GM18511 (cell line): ENCODE measurements around the gene NFX1.
"Not testable (repeated sequence)": the region's sequence is repeated elsewhere in the genome, so short reads cannot be mapped to it uniquely, and the experiment has no call there.

Experiments
- ATAC-seq: cut with Tn5 transposase; IDR thresholded peaks from one replicate; pipeline ENCODE4 v1.9.1; 2021; ENCODE audit warnings: mild to moderate bottlenecking, moderate library complexity; ENCODE audit not compliant: unreplicated experiment

Gene NFX1

DNA sequence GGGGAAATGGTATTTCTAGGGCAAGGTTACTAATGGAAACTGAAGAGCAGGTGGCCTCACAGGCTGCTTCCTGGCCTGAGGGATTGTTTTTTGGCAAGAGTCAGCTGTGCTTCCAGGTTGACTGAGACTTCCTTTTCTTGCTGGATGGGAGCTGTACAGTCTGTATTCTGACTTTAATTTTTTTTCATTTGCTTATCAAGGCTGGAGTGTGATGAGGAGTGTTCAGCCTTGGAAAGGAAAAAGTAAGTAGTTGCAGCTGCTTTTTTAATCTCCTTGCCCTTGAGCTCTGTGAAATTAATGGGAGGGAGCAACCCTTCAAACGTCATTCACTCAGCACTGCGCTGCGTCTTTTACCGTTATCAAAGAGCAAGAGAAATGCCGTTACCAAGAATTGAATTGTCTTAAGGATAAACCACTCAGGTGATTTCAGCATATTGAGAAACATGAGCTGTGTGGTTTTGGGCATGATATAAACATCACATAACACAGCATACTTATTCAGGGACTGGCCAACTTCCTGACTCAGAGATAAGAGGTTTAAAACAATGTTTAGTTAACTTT lies 64.4 kb downstream of the NFX1 start:
- no peak for ATAC-seq

DNA sequence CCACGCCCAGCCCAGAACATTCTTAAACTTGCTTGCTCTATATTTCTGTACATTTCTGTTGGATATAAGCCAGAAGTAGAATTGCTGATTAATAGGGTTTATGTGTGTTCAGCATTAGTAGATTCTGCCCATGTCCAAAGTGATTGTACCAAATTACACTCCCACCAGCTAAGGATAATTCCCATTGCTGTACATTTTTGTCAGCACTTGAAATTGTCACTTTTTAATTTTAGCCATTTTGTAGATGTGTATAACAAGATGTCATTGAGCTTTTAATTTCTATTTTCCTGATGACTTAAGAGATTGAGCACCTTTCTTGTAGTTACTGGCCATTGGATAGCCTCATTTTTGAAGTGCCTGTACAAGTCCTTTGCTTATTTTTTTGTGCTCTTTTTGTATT lies 65.6 kb downstream of the NFX1 start:
- ATAC-seq, result no peak

DNA sequence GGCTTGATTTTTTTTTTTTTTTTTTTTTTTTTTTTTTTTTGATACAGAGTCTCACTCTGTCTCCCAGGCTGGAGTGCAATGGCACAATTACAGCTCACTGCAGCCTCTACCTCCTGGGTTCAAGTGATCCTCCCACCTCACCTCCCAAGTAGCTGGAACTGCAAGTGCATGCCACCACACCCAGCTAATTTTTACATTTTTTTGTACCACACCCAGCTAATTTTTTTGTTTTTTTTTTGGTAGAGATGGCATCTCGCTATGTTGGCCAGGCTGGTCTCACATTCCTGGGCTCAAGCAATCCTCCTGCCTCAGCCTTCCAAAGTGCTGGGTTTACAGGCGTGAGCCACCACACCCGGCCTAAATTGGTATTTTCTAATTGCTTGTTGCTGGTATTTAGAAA lies 68.3 kb downstream of the NFX1 start:
- not testable (repeated sequence) for ATAC-seq

DNA sequence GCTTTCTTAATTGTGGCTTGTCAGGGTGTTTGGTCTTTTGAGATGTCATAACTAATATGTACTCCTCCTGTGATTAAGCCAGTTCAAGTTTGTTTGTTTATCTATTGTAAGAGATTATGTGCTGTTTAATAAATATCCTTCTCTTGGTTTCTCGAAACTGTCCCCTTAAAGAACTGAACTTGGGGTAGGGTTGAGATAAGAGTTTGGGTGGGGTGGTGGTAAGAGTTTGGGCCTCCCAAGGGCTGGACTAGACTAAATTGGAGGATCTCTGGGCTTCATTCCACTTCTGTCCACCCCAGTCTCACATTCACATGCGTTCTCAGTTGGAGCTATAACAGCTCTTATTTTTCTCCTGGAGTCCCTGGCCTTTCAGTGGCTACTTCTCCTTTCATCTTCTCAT lies 73.8 kb downstream of the NFX1 start:
- ATAC-seq, result no peak

DNA sequence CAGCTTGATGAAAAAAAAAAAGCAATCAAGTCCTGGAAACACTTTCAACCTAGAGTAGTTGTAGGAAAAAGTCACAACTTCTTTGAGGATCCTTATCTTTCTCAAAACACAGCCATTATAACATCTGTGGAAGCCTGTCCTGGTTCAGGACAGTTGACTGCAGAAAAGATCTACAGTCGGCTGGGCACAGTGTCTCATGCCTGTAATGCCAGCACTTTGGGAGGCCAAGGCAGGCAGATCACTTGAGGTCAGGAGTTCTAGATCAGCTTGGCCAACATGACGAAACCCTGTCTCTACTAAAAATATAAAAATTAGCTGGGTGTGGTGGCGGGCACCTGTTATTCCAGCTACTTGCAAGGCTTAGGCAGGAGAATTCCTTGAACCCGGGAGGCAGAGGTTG lies 74.5 kb downstream of the NFX1 start:
- ATAC-seq, result not testable (repeated sequence)

DNA sequence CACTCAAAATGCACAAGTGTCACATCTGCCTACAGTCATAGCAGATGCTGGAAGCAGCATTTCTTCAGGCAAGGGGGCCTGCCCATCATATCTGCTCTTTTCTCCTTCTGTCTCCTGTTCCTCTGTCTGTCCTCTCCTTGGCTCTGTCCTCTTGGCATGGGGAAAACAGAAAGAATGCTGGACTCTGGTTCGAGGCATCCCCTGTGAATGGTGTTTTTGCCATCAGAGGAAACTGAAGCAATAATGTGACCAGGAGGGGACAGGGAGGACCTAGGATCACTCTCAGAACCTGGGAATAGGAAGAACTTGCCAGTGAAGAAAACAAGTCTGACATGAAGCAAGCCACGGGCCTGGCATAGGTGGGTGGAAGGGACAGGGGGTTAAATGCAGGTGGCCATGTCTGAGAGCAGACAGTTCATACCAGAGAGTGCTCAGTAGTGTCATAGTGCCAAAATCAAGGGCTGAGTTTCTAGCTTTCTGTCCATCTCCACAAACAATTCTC lies 76.7 kb downstream of the NFX1 start:
- ATAC-seq, result no peak

GRCh38 chr9:33372900-33373299 lies 82.6 kb downstream of the NFX1 start:
- no peak for ATAC-seq

DNA sequence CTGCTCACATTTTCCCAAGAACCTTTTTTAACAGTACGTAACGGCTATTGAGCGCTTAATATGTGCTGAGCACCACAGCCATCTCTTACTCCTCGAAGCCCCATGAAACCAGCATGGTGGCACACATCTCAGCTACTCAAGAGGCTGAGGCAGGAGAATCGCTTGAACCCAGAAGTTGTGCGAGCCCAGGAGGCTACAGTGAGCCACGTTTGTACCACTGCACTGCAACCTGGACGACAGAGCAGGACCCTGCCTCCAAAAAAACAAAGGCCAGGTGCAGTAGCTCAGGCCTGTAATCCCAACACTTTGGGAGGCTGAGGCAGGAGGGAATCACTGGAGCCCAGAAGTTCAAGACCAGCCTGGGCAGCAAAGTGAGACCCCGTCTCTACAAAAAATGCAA lies 83.9 kb downstream of the NFX1 start:
- ATAC-seq, result no peak

- ATAC-seq, result peak; percentile 76
These were observed 84.4 kb downstream of the NFX1 start for GRCh38 chr9:33374634-33375237.

- no peak for ATAC-seq
These were observed 85.0 kb downstream of the NFX1 start for GRCh38 chr9:33375238-33375840.

- ATAC-seq, result no peak
These were observed 85.6 kb downstream of the NFX1 start for GRCh38 chr9:33375841-33376321.

GRCh38 chr9:33377089-33377715 lies 86.9 kb downstream of the NFX1 start:
- no peak for ATAC-seq

- ATAC-seq, result no peak
These were observed 87.9 kb downstream of the NFX1 start for GRCh38 chr9:33378121-33378795.

DNA sequence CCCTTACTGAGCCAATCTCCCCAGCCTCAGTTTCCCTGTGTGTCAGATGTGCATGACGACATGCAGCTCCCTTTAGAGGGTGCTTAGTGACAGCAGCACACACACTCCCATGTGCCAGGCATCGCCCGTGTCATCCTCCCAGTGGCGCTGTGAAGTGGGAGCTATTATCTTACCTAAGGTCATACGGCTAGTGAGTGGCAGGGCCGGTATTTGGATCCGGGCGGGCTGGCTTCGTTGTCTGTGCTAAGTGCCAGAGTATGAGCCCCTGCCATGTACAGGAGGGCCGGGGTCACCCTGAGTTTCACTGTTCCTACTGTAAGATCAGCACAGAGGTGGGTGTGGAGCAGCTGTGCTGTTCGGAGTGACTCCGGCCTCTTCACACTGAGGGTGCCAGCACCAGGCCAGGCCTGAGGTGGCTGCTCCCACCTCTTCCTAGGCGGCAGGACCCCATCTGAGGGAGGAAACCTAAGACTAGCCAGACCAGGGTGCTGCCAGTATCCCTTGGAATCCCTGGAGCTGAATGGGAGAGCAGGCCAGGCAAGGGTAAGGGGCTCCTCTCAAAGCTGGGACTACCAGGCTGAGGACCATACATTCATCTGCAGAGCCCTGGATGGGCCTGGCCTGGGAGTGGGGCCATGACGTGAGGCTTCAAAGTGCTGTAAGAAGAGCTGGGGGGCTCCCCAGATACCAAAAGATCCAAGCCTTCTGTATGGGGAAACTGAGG lies 89.5 kb downstream of the NFX1 start:
- no peak for ATAC-seq

DNA sequence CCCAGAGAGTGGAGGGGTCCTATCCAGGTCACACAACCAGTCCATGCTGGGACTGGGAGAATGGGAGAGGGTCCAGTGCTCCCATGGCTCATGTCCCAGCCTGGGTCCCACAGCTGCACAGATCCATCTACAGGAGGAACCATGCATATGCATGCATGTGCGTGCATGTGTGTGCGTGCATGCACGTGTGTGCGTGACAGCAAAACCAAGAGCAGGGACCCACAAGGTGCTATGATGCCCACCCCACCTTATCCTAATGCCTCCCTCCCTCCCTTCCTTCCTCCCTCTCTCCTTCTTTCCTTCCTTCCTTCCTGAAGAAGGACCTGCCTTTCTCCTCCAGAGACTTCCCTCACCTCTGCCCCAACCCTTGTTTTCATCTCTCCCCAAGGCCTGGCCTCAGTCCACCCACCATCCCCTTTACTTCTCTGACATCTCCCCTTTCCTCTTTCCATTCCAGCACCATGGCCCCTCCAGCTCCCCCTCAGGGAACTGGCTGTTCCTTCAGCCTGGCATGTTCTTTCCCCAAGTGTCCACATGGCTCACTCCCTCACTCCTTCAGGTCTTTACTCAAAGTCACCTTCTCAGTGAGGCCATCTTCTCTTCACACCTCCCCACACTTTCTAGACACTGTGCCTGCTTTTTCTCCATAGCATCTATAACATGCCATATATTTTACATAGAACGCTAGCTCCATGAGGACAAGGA lies 90.2 kb downstream of the NFX1 start:
- no peak for ATAC-seq

DNA sequence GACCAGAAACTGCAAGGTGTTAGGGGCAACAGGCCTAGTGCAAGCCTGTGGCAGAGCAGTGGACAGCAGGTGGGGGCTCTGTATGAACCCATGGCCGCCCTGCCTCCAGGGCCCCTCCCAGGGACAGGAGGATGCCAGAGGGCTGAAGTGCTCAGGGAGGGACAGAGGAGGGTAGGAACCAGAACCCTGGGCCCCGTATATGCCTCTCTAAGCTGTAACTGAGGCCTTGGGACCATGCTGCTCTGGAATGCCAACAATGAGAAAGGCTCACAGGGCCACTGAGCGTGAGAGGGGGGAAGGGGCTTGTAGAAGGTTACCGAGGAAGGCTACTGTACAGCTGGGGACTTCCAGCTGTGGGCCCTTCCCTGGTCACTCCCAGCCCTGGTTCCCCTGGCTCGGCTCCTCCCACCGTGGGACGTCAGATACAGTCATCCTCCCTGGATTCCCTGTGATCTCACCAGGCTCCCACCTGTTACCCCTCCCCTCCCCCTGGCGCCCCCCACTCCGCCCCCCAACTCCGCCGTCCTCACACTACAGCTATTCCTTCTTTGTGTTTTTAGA lies 91.0 kb downstream of the NFX1 start:
- no peak for ATAC-seq

DNA sequence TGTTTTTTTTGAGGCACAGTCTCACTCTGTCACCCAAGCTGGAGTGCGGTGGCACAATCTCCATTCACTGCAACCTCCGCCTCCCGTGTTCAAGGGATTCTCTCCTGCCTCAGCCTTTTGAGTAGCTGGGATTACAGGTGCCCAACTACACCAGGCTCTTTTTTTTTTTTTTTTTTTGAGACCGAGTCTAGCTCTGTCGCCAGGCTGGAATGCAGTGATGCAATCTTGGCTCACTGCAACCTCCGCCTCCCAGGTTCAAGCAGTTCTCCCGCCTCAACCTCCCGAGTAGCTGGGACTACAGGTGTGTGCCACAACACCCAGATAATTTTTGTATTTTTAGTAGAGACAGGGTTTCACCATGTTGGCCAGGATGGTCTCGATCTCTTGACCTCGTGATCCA lies 92.1 kb downstream of the NFX1 start:
- not testable (repeated sequence) for ATAC-seq

- ATAC-seq, result not testable (repeated sequence)
These were observed 93.1 kb downstream of the NFX1 start for GRCh38 chr9:33383396-33383795.

DNA sequence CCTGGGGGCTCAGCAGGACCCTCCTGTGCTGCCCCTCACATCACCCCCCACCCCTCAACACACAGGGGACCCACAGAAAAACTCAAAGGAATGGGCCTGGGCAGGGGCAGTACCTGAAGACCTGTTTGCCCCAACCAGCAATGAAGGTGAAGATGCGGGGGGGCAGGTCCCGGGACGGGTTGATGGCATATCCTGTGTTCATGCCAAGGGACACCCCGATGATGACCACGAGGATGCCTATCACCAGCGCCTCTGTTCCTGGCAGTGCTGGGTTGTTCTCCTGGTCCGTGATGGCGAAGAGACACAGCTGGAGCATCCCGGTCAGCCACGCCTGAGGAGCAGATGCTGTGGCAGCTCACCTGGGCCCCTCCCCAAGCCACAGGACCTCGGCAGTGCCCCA lies 95.2 kb downstream of the NFX1 start:
- ATAC-seq, result not testable (repeated sequence)
